Measurements from ENCODE around the gene GABRG3.

GABRG3 gene

DNA sequence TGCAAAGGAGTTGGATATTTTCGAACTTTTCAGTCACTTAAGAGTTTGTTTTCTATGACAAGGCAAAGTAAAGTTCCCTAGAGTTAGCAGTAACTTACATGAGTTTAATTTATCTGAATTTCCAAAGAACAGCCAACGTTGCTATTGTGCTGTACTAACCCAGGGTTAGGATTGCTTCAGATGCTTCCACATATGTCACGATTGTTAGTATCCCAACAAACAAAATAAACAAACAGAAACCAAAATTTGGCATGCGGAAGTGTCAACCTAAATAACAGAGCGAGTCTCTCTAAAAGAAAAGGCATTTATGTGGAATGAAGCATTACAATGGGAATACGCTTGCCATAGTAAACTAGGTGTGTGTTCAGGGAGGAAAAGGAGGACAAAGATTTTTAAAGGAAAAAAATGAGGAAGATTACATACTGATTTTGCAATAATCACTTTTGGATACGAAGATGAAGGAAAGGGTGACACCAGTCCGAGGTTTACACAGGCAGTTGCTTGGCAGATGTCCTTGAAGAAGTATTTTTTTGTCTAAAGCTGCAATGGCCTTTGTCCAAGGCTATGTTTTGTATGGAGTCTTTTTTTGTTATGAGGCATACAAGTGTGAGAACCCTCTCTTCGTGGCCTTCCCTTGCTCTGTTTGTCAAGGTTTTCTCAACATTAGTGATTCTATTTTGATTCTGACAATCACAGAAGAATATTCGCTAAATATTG lies 267.9 kb downstream of the GABRG3 start:
- no peak for DNase-seq (ENCODE audit: low read depth, low spot score)

DNA sequence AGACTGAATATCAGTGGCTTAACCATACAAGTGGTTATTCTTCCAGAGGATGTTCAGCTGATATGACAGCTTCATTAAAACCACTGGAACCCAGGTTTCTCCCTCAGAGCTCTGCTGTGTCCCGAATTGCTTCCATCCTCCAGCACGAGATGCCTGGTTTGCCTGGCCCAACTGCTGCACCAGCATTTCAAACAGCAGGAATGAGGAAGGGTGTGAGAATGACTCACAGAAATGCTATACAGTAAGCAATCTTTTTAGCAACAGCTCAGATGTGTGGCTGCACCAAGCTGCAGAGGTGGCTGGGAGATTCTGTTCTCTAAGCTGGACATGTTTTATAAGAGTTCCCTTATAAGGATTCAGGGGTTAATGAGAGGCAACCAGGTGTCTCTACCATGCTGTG lies 271.0 kb downstream of the GABRG3 start:
- DNase-seq (ENCODE audit: low read depth, low spot score) = no peak

DNA sequence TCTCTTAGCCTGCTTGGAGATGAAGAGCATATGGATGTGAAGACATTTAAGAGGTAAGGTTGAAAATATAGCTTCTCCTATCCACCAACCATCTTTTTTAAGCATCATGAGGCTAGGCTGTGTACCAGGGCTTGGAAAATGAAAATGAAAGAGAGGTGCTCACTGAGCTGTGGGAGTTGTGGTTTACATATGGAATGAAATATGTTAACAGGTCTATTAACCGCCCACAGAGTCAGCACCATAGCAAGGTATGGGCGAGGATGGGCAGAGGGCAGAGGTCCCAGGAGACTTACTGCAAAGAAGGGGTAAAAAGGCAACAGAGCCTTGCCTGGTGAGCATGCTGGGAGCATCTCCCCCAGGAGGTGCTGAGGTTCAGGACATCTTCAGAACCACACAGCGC lies 273.1 kb downstream of the GABRG3 start:
- DNase-seq (ENCODE audit: low read depth, low spot score) = no peak

DNA sequence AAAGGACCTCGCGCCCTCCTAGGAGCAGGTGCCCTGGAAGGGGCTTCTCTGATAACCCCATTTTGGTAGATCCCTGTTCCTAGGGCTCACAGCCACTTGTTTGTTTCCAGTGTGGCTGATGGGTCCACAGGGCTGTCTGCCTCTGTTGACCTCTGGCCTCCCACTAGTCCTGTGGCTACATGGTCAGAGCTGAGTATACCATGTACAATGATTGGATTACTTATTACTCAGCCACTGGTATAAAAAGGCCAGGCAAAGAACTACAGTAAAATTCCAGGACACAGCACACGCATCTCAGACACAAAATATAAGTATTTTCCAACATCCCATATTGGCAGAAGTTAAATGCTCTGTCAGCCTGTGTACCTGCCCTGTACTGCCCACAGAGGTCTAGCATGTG lies 277.3 kb downstream of the GABRG3 start:
- no peak for DNase-seq (ENCODE audit: low read depth, low spot score)

DNA sequence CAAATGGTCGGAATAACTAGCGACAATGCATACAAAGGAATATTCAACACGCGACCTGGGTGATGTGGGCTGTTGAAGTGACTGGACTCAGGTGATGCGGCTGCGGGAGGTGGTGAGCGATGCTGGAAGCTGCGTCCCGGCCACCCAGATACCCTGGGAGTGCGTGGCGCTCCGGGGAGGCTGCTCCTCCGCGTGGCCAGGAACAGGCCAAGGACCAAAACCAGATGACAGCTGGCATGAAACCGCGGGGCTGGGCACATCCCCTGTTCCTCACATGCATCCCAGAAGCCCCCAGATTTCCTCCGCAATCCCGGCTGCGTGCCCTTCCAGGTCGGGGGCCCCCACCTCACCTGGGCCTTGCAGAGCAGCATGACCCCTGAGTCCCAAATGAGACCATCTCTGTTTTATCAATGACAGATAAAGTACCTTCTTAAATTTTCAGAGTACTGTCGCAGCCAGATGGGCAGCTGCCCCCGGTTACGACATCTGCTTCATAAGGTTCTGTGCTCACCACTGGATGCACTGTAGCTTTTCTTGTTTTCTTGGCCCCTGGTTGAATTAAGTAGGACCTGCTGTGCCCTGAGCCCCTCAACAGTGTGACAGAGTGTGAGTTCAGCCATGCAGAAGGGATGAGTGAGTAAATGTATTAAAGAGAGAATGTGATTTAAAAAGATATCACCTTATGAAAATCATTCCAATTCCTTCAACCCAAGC lies 278.2 kb downstream of the GABRG3 start:
- DNase-seq (ENCODE audit: low read depth, low spot score) = no peak

DNA sequence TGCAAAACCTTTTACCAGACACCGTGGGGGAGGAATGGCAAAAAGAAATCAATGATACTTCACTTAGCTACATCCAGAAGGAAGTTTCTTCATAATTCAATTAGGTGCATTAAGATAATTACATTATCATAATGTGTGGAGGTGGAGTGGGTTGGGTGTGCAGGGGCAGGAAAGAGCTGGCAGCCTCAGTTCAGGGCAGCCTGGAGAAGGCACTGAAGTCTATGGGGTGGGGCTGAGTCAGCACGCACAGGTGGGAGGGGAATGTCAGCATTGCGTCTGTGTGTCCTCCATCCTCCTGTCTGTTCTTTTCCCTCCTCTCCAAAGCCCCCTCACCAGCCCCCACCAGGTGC lies 278.8 kb downstream of the GABRG3 start:
- no peak for DNase-seq (ENCODE audit: low read depth, low spot score)

DNA sequence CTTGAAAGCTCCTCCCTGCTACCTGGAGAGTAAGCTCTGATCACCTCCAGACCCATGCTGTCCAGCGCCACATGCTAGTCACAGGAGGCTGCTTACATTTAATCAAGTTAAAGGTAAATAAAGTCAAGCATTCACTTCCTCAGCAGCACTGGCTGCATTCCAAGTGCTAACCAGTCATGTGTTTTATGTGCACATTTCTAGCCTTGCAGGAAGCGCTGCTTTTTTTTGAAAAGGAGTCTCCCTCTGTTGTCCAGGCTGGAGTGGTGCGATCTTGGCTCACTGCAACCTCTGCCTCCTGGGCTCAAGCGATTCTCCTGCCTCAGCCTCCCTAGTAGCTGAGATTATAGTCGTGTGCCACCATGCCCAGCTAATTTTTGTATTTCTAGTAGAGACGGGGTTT lies 279.2 kb downstream of the GABRG3 start:
- no peak for DNase-seq (ENCODE audit: low read depth, low spot score)

DNA sequence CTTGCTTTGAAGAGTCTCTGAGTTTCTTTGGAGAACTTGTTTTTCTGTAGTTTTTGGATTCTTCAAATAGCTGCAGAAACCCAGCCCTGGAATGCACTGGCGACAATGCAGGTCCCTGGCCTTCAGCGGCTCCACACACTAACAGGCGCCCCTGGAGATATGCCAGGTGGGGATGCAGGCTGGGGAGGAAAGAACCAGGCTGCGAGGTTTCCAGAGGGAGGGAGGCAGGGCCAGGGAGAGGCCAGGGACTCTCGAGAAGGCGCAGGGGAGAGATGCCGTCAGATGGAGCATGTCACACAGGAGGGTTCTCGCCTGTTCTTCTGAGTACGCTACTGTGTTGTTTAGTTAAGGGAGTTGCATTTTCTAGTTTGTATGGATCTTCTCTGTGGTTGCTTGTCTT lies 283.1 kb downstream of the GABRG3 start:
- DNase-seq (ENCODE audit: low read depth, low spot score) = no peak

DNA sequence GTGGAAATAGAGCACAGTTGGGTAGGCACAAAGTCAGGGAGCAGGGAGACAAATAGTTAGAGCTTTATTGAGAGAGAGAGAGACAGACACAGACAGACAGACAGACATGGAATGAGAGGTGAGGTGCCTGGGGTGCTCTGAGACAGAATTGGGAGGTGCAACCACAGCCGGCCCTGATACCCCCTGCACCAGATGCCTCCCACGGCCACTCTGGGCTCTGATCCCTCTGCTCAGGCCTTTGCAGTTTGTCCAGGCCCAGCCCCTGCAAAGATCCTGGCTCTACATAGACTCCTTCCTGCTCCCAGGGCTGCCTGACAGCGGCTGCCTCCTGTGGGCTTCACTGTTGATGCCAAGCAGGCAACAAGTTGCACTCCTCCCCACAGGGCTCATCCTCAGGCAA lies 283.8 kb downstream of the GABRG3 start:
- no peak for DNase-seq (ENCODE audit: low read depth, low spot score)

DNA sequence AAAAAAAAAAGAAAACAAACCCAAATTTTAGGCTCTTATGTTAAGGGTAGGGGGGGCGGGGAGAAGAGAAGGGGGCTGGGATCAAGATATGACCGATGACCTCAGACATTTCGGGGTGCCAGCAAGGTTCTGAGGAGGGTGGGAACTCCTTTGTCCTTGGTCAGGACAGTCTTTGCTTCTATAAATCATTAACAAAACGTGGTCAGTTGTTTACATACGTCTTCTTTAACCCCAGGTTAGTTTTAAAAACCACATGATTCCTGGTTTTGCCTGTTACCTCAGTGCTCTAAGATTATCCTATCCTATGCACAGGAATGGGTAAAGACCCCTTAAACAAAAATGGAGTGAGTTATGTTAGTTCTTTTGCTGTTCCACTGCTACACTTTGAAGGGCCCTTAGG lies 285.5 kb downstream of the GABRG3 start:
- no peak for DNase-seq (ENCODE audit: low read depth, low spot score)

DNA sequence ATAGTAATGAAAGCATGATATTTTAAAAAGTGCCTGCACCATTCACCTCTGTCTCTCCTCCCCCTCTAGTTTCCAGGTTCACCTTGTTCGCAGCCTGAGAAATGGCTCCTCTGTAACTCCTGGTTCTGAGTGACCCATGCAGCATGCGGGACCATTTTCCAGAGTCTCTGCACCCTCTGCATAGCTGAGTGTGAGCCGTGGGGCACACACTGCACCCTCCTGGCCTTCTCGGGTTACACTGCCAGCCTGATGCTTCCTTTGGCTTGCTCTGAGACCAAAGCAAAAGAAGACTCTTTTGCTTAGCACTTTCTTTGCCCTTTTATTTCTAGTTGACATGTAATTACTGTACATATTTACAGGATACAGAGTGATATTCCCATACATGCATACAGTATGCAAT lies 287.3 kb downstream of the GABRG3 start:
- no peak for DNase-seq (ENCODE audit: low read depth, low spot score)

DNA sequence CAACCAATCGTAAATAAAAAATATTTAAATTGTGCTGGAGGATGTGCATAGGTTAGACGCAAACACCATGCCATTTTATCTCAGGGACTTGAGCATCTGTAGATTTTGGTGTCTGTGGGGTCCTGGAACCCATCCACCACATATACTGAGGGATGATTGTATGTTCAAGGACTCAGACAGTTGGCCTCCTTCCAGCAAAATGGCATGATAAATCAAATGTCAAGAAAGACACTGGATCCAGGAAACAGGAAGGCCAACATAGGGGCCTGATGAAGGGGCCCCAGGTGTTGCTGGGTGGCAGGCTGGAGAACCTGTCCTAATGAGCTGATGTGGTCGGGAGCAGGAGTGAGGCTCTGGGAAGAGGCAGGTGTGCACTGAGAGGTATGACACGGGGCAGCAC lies 289.5 kb downstream of the GABRG3 start:
- no peak for DNase-seq (ENCODE audit: low read depth, low spot score)

DNA sequence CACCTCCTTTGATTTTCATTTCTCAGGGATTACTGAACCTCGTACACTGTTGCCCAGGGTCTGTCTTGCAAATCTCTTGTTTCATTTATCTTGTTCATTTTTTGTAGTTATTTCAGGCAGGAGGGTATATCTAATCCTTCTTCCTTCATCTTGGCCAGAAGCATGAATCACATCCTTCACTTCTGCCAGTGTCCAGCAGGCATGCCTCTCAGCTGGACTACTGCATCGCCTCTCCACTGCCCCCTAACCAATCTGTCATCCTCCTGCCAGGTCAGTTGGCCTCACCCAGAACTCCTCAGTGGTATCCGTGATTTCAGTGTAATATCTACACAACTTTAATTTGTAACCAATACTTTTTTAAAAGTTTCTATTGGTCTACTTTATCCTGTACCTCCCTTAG lies 297.9 kb downstream of the GABRG3 start:
- DNase-seq (ENCODE audit: low read depth, low spot score) = no peak

DNA sequence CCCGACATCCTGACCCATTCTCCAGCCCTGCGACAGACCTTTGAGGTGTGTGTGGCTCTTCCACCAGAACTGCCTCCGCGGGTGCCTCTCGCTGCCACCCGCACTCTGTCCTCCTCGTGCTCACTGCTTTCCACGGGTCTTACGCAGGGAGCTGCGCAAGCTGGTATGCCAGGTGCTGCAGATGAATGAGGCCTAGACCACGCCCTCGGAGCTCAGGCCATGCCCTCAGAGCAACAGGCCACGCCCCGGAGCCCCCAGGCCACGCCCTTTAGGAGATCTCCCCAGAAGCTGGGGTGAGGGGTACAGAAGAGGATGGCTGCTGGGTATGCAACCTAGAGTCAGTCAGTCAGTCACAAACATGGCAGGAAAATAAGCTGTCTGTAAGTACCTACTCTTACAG lies 300.3 kb downstream of the GABRG3 start:
- DNase-seq (ENCODE audit: low read depth, low spot score) = no peak

DNA sequence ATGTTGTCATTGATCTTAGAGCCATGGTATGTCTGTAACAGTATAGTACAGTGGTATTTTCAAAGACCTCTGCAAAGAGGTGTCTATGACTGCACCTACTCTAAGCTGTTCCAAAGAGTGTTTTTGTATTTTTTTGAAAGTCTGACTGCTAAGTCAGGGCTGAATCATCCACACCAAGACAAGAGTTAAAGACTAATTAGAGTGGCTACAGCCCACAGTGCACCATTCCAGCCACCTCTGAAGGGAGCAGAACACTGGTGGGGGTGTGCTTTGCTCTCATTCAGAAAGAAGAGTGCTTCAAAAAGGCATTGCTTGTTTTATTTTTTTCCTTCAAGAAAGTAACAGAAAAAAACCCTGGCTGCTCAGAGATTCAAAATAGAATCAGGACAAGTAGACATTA lies 301.4 kb downstream of the GABRG3 start:
- no peak for DNase-seq (ENCODE audit: low read depth, low spot score)

DNA sequence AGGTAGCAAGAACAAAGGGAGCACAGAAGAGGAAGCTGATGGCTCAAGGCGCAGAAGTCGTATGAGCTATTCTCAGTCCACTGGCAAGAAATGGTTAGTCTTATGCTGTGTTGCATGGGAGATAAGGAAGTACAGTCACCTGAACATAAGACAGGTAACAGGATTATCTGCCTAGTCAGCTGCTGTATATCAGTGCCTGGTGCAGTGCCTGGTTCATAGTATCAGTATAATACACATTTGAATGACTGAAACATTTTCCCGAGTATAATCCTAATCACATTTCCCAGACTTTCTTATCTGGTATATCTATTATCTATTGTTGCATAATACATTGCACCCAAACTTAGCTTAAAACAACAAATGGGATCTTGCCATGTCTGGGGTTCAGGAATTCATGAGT lies 302.5 kb downstream of the GABRG3 start:
- DNase-seq (ENCODE audit: low read depth, low spot score) = no peak

DNA sequence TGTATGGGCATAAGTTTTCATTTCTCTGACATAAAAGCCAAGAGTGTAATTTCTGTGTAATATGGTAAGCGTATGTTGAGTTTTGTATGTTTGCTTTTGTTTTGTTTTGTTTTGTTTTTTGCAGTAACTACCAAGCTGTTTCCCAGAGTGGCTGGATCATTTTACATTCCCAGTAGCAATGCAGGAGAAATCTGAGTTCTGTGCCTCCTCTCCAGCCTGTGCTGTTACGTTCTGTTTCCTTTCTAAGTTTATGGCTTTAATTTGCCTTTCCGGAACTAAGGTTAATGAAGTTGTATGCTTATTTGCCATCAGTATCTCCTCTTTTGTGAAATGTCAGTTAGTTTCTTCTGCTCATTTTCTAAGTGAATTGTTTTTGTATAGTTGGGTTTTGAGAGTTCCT lies 307.8 kb downstream of the GABRG3 start:
- no peak for DNase-seq (ENCODE audit: low read depth, low spot score)

DNA sequence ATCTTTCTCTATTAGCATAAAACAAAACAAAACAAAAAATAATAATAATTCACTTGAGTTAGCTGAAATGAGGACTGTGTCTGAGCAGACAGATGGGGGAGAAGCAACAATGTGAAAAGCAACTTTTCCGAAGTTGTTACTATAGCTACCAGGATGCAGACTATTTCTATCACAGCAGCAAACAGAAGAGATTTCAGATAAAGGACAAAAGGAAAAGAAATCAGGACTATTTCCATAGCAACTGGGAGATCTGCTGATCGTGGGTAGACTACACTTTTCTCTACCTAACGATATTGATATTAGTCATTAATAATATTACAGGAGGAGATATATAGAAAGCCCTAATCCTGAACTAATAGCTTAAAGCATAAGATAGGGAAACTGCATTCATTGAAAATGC lies 321.7 kb downstream of the GABRG3 start:
- no peak for DNase-seq (ENCODE audit: low read depth, low spot score)

DNA sequence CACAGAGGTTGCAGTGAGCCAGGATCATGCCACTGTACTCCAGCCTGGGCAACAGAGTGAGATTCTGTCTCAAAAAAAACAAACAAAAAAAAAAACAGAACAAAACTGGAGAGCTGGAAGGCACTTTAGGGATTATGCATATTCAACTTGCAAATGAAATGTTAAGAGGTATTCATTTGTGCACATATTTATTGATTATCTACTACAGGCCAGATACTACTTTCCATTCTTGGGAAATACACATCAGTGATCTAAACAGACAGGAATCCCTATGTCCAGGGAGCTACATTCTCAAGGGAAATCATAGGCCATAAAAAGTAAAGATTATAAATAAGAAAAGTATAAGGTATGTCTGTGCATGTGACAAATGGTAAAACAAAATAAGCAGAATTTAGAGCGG lies 322.6 kb downstream of the GABRG3 start:
- DNase-seq (ENCODE audit: low read depth, low spot score) = no peak

DNA sequence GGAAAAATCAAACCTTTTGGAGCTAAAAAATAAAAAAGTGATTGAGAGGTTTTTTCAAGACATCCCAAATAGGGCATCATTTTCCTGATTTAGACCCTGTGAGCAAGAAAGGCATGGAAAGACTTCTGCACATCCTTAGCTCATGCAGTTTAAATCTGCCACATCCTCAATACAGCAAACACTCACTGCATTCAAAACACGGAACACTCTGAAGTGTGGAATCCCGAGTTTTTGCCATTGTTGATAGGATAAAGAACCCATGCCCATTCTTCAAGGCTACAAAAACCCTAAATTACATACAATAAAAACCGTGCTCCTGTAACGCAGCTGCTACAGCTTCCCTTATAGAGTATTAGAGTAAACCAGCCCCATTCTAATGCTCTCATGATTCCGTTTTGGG lies 346.8 kb downstream of the GABRG3 start:
- DNase-seq (ENCODE audit: low read depth, low spot score) = no peak

DNA sequence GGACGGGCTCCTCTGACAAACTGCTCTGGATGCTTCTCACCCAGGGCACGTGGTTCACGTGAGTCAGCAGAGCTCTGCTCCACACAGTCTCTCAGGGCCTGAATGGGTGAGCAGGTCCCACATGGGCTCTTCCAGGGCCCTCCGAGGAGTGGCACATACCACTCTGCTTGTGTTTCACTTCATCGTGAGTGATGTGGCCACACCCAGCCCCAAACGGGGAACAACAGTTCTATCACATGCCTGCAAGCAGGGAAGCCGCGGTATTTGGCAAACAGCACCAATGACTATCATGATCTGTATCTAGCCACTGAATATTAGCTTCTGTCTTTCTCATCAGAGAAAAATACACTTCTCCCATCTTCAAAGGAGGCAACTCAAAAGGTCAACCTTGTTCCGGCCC lies 352.8 kb downstream of the GABRG3 start:
- DNase-seq (ENCODE audit: low read depth, low spot score) = no peak

DNA sequence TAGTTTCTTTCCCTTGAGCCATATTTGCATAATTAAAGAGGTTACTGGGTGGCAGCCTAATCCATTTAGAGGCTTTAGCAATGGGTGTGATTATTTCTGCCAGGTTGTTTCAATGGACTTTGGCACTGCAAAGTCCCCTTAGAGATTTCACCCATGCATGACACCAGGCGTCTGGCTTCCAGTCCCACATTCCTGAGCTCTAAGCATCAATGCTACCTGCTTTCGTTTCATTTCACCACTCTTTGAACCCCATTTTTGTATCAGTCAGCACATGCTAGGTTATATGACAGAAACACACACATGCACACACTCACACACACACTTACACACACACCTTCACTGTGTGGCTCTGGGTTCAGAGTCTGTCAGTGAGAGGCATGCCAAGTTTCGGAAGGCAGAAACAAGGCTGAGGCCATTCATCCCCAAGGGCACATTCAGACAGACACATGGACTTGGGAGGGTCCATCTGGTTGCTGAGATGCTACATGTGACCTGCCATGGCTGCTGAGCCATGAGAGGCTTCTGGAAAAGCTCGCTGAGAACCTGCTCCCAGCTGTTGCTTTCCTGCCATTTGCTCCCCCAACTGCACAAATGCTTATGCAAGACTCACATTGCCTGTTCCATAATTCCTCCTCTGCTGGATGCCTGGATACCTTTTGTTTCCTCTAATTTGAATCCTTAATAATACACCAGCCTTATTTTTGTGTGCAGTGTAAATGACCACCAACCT lies 354.1 kb downstream of the GABRG3 start:
- DNase-seq (ENCODE audit: low read depth, low spot score) = no peak

DNA sequence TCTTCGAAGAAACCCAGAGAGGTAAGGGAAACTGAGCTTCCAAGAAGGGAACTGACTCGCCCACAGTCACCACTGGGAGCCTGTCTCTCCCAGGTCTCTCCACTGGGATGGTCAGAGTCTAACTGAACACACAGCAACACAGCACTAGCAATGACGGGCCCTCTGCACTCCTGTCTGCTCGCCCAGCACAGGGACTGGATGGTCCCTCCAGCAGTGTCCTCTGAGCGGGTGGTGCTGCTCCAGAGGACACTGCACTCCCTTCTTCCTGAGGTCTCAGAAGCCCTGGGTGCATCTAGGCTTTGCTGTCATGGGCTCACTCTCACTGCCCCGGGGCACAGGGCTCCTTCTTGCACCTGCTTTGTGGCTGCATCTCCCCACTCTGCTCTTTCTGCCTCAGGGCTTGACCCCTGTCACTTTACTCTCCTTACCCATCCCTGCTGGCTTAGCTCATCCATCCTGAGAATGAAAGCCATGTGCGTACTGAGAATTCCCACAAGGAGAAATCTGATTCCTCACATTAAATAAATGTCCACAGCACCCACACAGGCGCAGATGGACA lies 356.6 kb downstream of the GABRG3 start:
- no peak for DNase-seq (ENCODE audit: low read depth, low spot score)
